Progenitor cell of endocrine pancreas (in vitro differentiated cells): ENCODE data around the gene TNIK. TPM values are rescaled to one million over a fixed set of nuclear protein-coding genes. Genes with fewer than 3 reads are reported as not detected.

ENCODE experiments used
- DNase-seq: peaks from one replicate; pipeline ENCODE4 v3.0.0; 2021; ENCODE audit warnings: low spot score; ENCODE audit not compliant: unreplicated experiment
- H3K27ac Mint-ChIP-seq: 2 replicates; pipeline ENCODE4 v1.8.0; 2021; ENCODE audit warnings: mild to moderate bottlenecking, moderate library complexity, mixed read lengths
- H3K27me3 Mint-ChIP-seq: 2 replicates; pipeline ENCODE4 v1.8.0; 2021; ENCODE audit warnings: mixed read lengths
- H3K36me3 Mint-ChIP-seq: 2 replicates; pipeline ENCODE4 v1.8.0; 2022; ENCODE audit warnings: mixed read lengths; ENCODE audit not compliant: insufficient read depth
- H3K4me1 Mint-ChIP-seq: 2 replicates; pipeline ENCODE4 v1.8.0; 2021; ENCODE audit warnings: low read depth, mixed read lengths
- H3K4me3 Mint-ChIP-seq: 2 replicates; pipeline ENCODE4 v1.8.0; 2021; ENCODE audit warnings: low read depth, mild to moderate bottlenecking, moderate library complexity, mixed read lengths
- H3K9me3 Mint-ChIP-seq: 2 replicates; pipeline ENCODE4 v1.8.0; 2021; ENCODE audit warnings: low read depth, mixed read lengths
- CTCF ChIP-seq: fragments of 200-600 bp; sonication (generic); IDR thresholded peaks from one replicate; pipeline ENCODE4 v1.5.0; 2021; ENCODE audit warnings: antibody characterized with exemption, mild to moderate bottlenecking; ENCODE audit not compliant: unreplicated experiment
- total RNA-seq: library from RNA; stranded (reverse); gene quantifications from 2 replicates; pipeline ENCODE4 v1.2.1, GENCODE V29; 2021

Gene TNIK
- total RNA-seq, 1 donor from 2014 or later = 15.7 TPM

GRCh38 chr3:171126478-171127209, 333.6 kb downstream of the TNIK start:
- peaks cover 1% of the 10 kb centered on the region for H3K36me3 Mint-ChIP-seq
- no peak overlapping the region for H3K27ac Mint-ChIP-seq
- H3K4me3 Mint-ChIP-seq = no peak overlapping the region

GRCh38 chr3:171125010-171125409, 335.2 kb downstream of the TNIK start:
- no peak for TF ChIP-seq CTCF
- Mint-ChIP-seq H3K4me3 (no peak overlapping the region), H3K9me3 (peaks cover 2% of the 10 kb centered on the region), H3K36me3 (peaks cover 4% of the 10 kb centered on the region), H3K4me1 (peaks cover 9% of the 10 kb centered on the region), H3K27me3 (no peaks in the 10 kb centered on the region), H3K27ac (no peak overlapping the region)
- DNase-seq = no peak

More at GRCh38 chr3:171126478-171127209, 333.6 kb downstream of the TNIK start:
- DNase-seq = no peak
- Mint-ChIP-seq H3K27me3 (no peaks in the 10 kb centered on the region), H3K9me3 (peaks cover 7% of the 10 kb centered on the region), H3K4me1 (peaks cover 11% of the 10 kb centered on the region)
- no peak for TF ChIP-seq CTCF

GRCh38 chr3:171123915-171124314, 336.3 kb downstream of the TNIK start:
- DNase-seq = no peak
- Mint-ChIP-seq H3K4me3 (no peak overlapping the region), H3K27me3 (no peaks in the 10 kb centered on the region), H3K27ac (no peak overlapping the region), H3K4me1 (peaks cover 4% of the 10 kb centered on the region), H3K36me3 (peaks cover 8% of the 10 kb centered on the region), H3K9me3 (peaks cover 3% of the 10 kb centered on the region)
- TF ChIP-seq CTCF = no peak

GRCh38 chr3:171122861-171123260, 337.3 kb downstream of the TNIK start:
- H3K4me1 Mint-ChIP-seq = peaks cover 2% of the 10 kb centered on the region
- H3K4me3 Mint-ChIP-seq = no peak overlapping the region
- TF ChIP-seq CTCF = no peak
- peaks cover 8% of the 10 kb centered on the region for H3K36me3 Mint-ChIP-seq
- no peak for DNase-seq
- no peaks in the 10 kb centered on the region for H3K27me3 Mint-ChIP-seq
- H3K9me3 Mint-ChIP-seq = peaks cover 3% of the 10 kb centered on the region
- H3K27ac Mint-ChIP-seq = no peak overlapping the region

GRCh38 chr3:171122240-171122639, 338.0 kb downstream of the TNIK start:
- Mint-ChIP-seq H3K4me1 (no peaks in the 10 kb centered on the region), H3K27ac (no peak overlapping the region), H3K4me3 (no peak overlapping the region), H3K36me3 (peaks cover 8% of the 10 kb centered on the region), H3K27me3 (no peaks in the 10 kb centered on the region), H3K9me3 (peaks cover 3% of the 10 kb centered on the region)
- no peak for TF ChIP-seq CTCF
- DNase-seq = no peak
